ENCODE data around the gene KSR1. TPM values are rescaled to one million over a fixed set of nuclear protein-coding genes. Genes with fewer than 3 reads are reported as not detected.

KSR1 gene
- total and polyA plus RNA-seq, 2 of the 8 experiments (the other 6 are each of a cell fraction or from before 2014, with no cell fraction given), result 14.1 to 34.7 TPM

DNA sequence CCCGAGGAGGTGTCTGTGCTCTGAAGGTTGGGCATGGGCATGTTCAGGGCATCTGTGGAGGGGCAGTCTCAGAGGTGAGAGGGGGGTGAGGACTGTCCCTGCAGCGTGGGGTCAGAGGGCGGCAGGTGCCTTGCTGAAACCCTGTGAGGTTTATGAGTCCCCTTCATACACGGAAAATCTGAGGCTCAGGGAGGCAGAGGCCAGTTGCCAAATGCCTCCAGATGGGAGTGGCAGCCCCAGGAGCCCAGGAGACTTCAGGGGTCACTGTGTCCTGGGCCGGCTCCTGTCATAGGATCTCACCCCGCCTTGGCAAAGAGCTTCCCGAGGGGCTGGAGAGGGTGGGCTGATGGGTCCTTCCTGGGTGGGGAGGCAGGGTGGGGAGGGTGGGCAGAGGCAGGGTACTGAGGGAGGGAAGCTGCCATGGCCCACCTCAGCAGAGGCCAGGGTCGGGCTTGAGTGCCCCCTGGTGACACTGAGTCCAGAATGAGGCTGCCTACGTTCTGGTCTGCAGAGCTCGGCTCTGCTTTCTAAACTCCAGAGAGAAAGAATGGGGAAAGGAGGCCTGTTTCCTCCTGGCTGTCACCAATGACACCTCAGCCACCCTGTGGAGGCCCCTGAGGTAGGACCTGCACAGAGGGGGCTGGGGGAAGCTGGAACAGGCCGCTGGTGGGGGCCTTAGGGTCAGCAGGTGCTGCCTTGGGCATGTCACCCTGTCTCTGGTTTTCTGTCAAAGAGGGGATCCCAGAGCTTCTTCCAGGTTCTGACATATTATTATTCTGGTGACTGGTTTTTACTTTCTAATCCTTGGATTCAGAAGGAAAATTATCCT, 175.9 kb downstream of the KSR1 start:
- no peak overlapping the region for H3K23ac ChIP-seq (ENCODE audit: insufficient read length)
- no peak overlapping the region; the same call in 1 of the 2 replicates for H3K18ac ChIP-seq (ENCODE audit: extremely low read depth, low read length)
- peaks cover 0 to 4% (median 0%) of the 10 kb centered on the region in 4 experiments; a peak in 2 of 7 replicates for H3K4me1 ChIP-seq (replicated peaks in 1 of 4; ENCODE audit: control insufficient read depth in 3 of 4, insufficient read depth in 4 of 4, low read length in 3 of 4)
- TF ChIP-seq CEBPB (IDR thresholded peaks at IDR 0.05; ENCODE audit: low read depth, low read length), result no peak
- TF ChIP-seq, protein P1, sequence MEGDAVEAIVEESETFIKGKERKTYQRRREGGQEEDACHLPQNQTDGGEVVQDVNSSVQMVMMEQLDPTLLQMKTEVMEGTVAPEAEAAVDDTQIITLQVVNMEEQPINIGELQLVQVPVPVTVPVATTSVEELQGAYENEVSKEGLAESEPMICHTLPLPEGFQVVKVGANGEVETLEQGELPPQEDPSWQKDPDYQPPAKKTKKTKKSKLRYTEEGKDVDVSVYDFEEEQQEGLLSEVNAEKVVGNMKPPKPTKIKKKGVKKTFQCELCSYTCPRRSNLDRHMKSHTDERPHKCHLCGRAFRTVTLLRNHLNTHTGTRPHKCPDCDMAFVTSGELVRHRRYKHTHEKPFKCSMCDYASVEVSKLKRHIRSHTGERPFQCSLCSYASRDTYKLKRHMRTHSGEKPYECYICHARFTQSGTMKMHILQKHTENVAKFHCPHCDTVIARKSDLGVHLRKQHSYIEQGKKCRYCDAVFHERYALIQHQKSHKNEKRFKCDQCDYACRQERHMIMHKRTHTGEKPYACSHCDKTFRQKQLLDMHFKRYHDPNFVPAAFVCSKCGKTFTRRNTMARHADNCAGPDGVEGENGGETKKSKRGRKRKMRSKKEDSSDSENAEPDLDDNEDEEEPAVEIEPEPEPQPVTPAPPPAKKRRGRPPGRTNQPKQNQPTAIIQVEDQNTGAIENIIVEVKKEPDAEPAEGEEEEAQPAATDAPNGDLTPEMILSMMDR (IDR thresholded peaks at IDR 0.05; ENCODE audit: control extremely low read depth in 1 of 3, insufficient read depth in 1 of 3, low read depth in 1 of 3, low read length in 3 of 3), result peak in 1 of 3 experiments; percentile 5; a peak in 1 of 4 replicates
- TF ChIP-seq FOSL1 (IDR thresholded peaks at IDR 0.05; ENCODE audit: insufficient read depth, low read depth, low read length), result no peak
- no peak overlapping the region for H3K4me3 ChIP-seq (ENCODE audit: extremely low read depth in 1 of 4, insufficient read depth in 2 of 4, low read depth in 3 of 4, low read length in 4 of 4)
- CTCF ChIA-PET (ENCODE audit: partially characterized antibody), result interaction anchor here (1.1 to 6.5 kb wide), 8 partner anchors 13 to 277 kb away, joined by 3 to 65 read pairs (median 6); no protein-coding TSS in a partner anchor
- 81% methylated on average over 10 of the region's 11 CpGs; no CpG with 5 or more reads in 1 of the 2 experiments for WGBS, 2 experiments (ENCODE audit: extremely low coverage in 1 of 2, insufficient coverage in 1 of 2, insufficient read length in 1 of 2, insufficient replicate concordance in 2 of 2, low coverage in 1 of 2, low lambda C conversion rate in 2 of 2, missing lambda C conversion rate in 1 of 2)
- POLR2A ChIA-PET (ENCODE audit: partially characterized antibody), result no interaction called here
- no peak overlapping the region for H4K5ac ChIP-seq (ENCODE audit: insufficient read length, low read depth, low read length)
- no peaks in the 10 kb centered on the region for H3K9me3 ChIP-seq (ENCODE audit: insufficient read depth in 2 of 2, low read depth in 1 of 2, low read length in 1 of 2)
- H3K4ac ChIP-seq (replicated peaks; ENCODE audit: insufficient read length, low read depth, low read length), result no peak overlapping the region
- FAIRE-seq (no peak), DNase-seq (ENCODE audit: low read depth in 1 of 2, low spot score in 2 of 2) (no peak)
- no peaks in the 10 kb centered on the region for H3K79me1 ChIP-seq (ENCODE audit: low read depth, low read length)
- no peak overlapping the region for H3K9ac ChIP-seq (replicated peaks in 1 of 4; ENCODE audit: extremely low read depth in 1 of 4, low read depth in 3 of 4, low read length in 3 of 4)
- no peaks in the 10 kb centered on the region for H3K27me3 ChIP-seq (replicated peaks in 1 of 4; ENCODE audit: control insufficient read depth in 3 of 4, extremely low read depth in 1 of 4, insufficient read depth in 3 of 4, low read length in 3 of 4)
- no peak overlapping the region for H2BK5ac ChIP-seq (ENCODE audit: low read depth, low read length)
- no peaks in the 10 kb centered on the region for H3K79me2 ChIP-seq (ENCODE audit: control insufficient read depth in 1 of 2, insufficient read depth in 2 of 2, low read length in 2 of 2)
- no peaks in the 10 kb centered on the region for H4K20me1 ChIP-seq (replicated peaks in 1 of 2; ENCODE audit: control insufficient read depth in 1 of 2, insufficient read depth in 2 of 2, low read length in 2 of 2)
- H2BK20ac ChIP-seq (ENCODE audit: low read length), result no peak overlapping the region
- no peaks in the 10 kb centered on the region for H3K23me2 ChIP-seq (ENCODE audit: low read depth, low read length)
- H2AFZ ChIP-seq (ENCODE audit: low read length), result no peak overlapping the region
- no peak overlapping the region for H2AK5ac ChIP-seq (ENCODE audit: low read depth, low read length)
- H3K4me2 ChIP-seq (ENCODE audit: insufficient read depth in 1 of 2, low read depth in 2 of 2, low read length in 2 of 2), result no peak overlapping the region
- H3K14ac ChIP-seq (ENCODE audit: insufficient read length), result no peak overlapping the region
- no peak overlapping the region for H2BK12ac ChIP-seq (ENCODE audit: low read depth, low read length)
- no peak overlapping the region for H4K8ac ChIP-seq (ENCODE audit: extremely low read depth, insufficient read depth, low read length)
- no peaks in the 10 kb centered on the region for H3K36me3 ChIP-seq (ENCODE audit: control insufficient read depth in 2 of 4, insufficient read depth in 4 of 4, low read length in 3 of 4)
- H4K91ac ChIP-seq (replicated peaks; ENCODE audit: insufficient read length, low read length), result no peak overlapping the region
- H2BK120ac ChIP-seq (replicated peaks; ENCODE audit: low read depth, low read length), result no peak overlapping the region
- no peak overlapping the region for H3K56ac ChIP-seq (replicated peaks; ENCODE audit: insufficient read length, low read depth, low read length)
- H2BK15ac ChIP-seq (ENCODE audit: low read length), result no peak overlapping the region
- no peak overlapping the region for H3K27ac ChIP-seq (ENCODE audit: low read depth, low read length)

Data from H1 (cell line).